Activated effector memory CD4-positive, alpha-beta T cell treated with Interleukin-2 at 50 U/mL for 16 hours (primary cell): Measurements from ENCODE around the gene CHRNA4.

Experiments used
- DNase-seq: peaks from one replicate; pipeline ENCODE4 v3.0.0-alpha.2; 2020

CHRNA4 gene

DNA sequence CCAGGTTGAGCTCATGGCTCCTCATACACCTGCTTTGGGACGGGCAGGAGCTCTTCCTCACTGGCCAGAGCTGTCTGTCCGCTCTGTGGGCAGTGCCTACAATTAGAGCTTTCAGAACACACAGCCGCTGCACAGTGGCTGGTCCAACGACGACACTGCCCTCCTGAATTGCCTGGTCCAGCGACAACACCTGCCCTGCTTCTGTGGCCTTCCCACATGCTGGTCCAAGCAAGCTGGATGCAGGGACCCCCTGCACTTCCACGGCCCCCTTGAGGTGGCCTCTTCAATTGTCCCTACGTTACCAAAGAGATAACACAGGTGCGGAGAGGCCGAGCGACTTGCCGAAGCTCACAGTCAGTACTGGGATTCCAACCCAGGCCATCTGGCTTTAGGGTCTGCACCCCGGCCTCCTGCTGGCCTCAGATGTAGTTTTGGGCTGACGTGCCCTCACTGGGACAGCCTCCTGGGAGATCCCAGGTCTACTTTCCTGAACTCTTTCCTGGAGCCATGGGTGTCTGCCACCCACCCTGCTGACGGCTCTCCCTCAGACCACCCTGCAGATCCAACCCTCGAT is 1.4 kb upstream of the CHRNA4 start:
- DNase-seq: no peak

DNA sequence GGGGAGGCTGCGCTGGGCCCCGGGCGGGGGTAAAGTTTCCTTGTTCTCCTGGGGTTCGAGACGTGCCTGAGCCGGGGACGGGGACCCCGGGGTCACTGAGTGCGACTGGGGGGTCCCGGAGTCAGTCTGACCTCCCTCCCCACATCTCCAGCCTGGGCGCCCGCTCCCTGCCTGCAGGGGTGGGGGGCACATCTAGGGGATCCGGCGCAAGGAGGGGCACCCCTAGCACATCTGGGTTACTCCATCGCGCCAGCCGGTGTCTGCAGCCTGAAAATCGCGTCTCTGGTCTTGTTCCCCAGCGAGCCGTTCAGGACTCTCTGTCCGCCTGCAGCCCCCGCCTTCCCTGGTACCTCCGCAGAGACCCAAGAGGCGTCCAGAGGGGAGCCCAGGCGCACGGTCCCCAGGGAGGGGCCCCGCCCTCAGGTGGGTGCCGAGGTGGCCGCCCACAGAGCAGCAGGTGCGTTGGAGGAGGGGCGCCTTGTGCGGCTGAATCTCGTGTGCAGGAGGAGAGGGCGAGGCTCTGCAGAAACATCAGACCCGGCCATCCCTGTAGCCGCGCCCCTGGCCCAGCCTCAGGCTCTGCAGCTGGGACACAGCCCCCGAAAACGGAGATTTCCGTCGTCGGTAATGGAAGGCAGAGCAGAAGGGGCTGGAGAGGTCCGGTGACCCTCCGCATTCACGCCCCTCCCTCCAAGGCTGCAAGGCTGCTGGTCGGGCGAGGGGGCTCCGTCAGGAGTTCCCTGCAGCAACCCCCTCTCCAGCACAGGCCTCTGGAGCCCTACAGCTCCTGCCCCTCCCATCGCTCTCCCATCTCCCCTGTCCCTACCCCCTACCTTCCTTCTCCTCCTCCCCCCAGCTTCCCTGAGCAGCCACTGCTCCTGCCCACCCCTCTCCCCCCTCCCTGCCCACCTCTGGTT is 628 bp upstream of the CHRNA4 start:
- DNase-seq: no peak

GRCh38 chr20:63359937-63360849 is 956 bp downstream of the CHRNA4 start:
- no peak for DNase-seq

- DNase-seq: no peak
Measured at GRCh38 chr20:63359164-63359934, 1.8 kb downstream of the CHRNA4 start.

DNA sequence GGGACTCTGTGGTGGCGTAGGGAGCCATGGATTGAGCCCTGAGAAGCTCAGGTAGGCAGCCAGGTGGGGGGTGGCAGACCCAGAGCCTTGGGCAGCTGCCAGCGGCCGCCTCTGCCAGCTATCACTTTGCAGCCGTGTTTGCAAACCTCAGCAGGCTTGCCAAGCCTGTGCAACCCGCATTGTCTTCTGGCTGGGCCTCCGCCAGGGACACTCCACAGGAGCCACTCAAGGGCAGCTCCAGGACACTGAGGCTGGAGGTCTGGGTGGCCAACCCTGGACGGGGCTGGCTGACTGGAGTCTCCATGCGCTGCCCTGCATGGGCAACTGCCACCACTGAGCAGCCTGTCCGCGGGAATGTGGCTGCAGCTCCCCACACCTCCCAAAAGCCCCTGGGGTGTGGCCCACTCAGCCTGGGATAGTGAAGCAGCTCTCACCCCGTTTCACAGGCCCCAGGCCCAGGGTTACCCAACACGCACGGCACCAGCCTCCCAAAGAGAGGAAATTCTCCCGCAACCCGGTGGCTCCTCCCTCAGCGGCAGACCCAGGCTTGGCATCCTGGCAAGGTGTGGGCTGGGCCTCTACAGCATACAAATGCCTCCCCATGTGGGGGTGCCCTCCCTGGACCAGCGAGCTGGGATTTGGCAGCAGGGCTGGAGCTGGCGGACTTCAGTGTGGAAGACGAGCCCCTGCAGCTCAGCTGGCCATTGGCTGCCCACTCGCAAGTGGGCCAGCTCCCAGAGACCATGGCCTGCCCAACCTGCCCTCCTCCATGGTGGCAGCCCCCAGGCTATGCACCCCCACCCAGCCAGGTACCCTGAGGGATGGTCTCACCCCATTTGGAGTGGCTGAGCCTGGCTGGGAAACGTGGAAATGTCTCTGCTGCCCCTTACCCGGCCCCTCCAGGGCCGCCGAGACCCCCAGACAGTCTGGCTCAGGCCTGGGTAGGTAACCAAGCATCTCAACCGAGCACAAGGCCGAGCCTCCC is 2.9 kb downstream of the CHRNA4 start:
- DNase-seq: no peak

DNA sequence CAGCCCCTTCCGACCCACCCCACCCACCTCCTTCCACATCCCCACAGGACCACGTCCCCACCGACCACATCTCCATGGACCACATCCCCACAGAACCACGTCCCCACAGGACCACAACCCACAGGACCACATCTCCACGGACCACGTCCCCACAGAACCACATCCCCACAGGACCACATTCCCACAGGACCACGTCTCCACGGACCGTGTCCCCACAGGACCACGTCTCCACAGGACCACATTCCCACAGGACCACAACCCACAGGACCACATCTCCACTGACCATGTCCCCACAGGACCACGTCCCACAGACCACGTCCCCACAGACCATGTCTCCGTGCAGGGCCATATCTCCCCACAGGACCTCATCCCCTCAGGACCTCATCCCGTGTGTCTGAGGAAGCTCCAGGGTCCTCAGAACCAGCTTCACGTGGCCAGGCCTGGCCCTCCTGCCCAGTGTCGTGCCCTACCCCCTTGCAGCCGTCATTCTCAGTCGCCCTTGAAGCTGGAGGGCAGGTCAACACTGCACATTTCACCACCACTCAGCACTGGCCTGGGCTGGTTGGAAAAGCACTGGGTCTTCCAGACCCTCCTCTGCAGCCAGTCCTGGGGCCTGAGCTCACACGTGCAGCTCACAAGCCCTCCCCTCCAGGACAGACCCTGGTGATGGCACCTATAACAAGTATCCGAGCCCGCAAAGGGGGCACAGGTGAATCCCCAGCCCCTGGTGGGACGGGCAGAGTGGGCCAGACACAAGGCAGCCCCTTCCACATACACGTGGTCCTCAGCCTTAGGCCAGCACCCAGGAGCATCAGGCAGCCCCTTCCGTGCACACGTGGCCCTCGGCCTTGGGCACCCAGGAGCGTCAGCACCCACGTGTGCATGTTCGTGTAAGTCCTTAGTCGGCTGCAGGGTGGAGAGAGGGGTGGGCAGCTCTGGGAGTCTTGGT is 3.9 kb downstream of the CHRNA4 start:
- no peak for DNase-seq

- DNase-seq: no peak
Measured at GRCh38 chr20:63356511-63356910, 4.6 kb downstream of the CHRNA4 start.

DNA sequence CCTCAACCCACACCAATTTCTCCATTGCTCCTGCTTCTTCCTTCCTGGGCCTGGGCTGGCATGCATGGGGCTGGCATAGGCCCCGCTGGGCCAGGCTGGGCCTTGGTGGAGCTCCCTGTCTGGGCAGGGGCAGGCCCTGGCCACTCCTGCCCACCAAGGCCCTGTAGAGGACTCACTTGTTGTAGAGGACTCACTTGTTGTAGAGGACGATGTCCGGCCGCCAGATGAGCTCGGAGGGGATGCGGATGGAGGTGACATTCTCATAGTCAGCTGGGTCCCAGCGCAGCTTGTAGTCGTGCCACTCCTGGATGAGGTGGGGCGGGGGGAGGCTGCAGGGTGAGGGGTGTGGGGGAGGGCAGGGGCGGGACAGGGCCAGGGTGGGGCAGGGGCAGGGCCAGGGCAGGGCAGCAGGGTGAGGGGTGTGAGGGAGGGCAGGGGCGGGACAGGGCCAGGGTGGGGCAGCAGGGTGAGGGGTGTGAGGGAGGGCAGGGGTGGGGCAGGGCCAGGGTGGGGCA is 5.3 kb downstream of the CHRNA4 start:
- no peak for DNase-seq

DNA sequence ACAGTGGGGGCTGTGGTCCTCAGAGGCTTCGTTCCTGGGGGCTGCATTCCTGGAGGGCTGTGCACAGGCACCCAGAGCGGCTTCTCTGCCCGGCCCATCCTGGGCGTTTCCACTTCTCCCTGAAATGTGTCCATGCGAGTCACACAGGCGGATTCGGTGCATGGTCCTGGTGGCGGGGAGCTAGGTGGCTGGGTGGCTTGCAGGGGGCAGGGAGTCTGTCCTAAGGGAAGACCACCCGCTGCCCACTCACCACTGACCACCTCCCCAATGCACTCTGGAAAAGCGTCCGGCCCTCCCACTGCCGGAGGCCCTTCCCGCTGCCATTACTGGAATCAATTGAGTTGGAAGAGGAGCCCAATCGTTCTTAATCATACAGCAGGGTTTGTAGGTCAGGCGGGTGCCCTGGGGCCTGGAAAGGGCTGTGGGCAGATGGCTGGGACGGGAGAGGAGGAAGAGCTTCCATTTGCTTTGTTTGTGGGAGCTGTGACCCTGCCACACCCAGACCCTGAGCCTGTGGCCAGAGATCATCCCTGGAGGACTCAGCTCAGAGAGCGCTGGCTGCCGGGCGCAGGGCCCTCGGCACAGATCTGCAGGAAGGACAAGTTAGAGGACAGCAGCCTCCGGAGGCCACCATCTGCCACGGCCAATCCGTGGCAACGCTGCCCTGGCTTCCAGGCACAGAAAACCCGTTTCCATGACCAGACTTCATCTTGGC is 6.4 kb downstream of the CHRNA4 start:
- no peak for DNase-seq

GRCh38 chr20:63352811-63353221 is 8.3 kb downstream of the CHRNA4 start:
- DNase-seq: no peak

- DNase-seq: no peak
Measured at GRCh38 chr20:63351811-63352591, 9.1 kb downstream of the CHRNA4 start.

- DNase-seq: no peak
Measured at GRCh38 chr20:63351326-63351700, 9.8 kb downstream of the CHRNA4 start.

GRCh38 chr20:63350597-63351325 is 10.4 kb downstream of the CHRNA4 start:
- no peak for DNase-seq

- no peak for DNase-seq
Measured at GRCh38 chr20:63350196-63350595, 11.0 kb downstream of the CHRNA4 start.

DNA sequence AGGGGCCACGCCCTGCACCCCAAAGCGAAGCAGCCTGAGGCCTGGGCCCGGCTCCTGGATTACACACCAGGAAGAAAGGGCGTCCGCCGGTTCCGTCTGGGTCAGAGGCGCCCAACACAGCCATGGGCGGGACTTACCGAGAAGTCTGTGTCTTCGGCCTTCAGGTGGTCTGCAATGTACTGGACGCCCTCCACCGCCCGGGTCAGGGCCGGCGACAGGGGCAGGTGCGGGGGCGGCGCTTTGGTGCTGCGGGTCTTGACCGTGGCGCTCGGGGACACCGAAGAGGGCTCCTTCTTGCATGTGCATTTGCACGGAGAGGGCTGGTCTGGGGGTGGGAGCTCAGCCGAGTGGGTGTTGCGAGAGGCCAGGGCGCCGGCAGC is 11.6 kb downstream of the CHRNA4 start:
- DNase-seq: no peak

GRCh38 chr20:63348828-63349515 is 12.2 kb downstream of the CHRNA4 start:
- DNase-seq: no peak
